NCI-H226 (cell line): ENCODE data around the gene FADS2.
A peak's percentile ranks its signal among the peaks of the same experiment; 100 is the strongest.

ENCODE experiments used
- DNase-seq: peaks from one replicate; pipeline ENCODE4 v3.0.0-alpha.2; 2015

Gene FADS2

GRCh38 chr11:61869708-61870451 lies 41.8 kb downstream of the FADS2 start:
- DNase-seq: no peak

GRCh38 chr11:61870541-61871031 lies 42.5 kb downstream of the FADS2 start:
- no peak for DNase-seq

- DNase-seq: peak; percentile 28
Observed at GRCh38 chr11:61871158-61871597, 43.1 kb downstream of the FADS2 start.

- DNase-seq: no peak
Observed at GRCh38 chr11:61872935-61873565, 45.0 kb downstream of the FADS2 start.

- DNase-seq: no peak
Observed at GRCh38 chr11:61873588-61874376, 45.7 kb downstream of the FADS2 start.

- no peak for DNase-seq
Observed at GRCh38 chr11:61874377-61874809, 46.3 kb downstream of the FADS2 start.

GRCh38 chr11:61874853-61875252 lies 46.8 kb downstream of the FADS2 start:
- DNase-seq: no peak

- no peak for DNase-seq
Observed at GRCh38 chr11:61875698-61876097, 47.6 kb downstream of the FADS2 start.

- DNase-seq: no peak
Observed at GRCh38 chr11:61879152-61879551, 51.1 kb downstream of the FADS2 start.

GRCh38 chr11:61880031-61880430 lies 51.9 kb downstream of the FADS2 start:
- DNase-seq: no peak

- DNase-seq: no peak
Observed at GRCh38 chr11:61880454-61880853, 52.4 kb downstream of the FADS2 start.

GRCh38 chr11:61881397-61881796 lies 53.3 kb downstream of the FADS2 start:
- DNase-seq: no peak

GRCh38 chr11:61882267-61882666 lies 54.2 kb downstream of the FADS2 start:
- DNase-seq: peak; percentile 53

GRCh38 chr11:61882879-61883278 lies 54.8 kb downstream of the FADS2 start:
- DNase-seq: no peak

- DNase-seq: no peak
Observed at GRCh38 chr11:61883327-61883726, 55.2 kb downstream of the FADS2 start.

GRCh38 chr11:61883947-61884346 lies 55.8 kb downstream of the FADS2 start:
- no peak for DNase-seq

GRCh38 chr11:61885166-61885778 lies 57.2 kb downstream of the FADS2 start:
- no peak for DNase-seq

GRCh38 chr11:61885784-61886580 lies 57.9 kb downstream of the FADS2 start:
- no peak for DNase-seq

- no peak for DNase-seq
Observed at GRCh38 chr11:61886643-61887042, 58.5 kb downstream of the FADS2 start.

- peak; percentile 97 for DNase-seq
Observed at GRCh38 chr11:61887839-61888494, 59.9 kb downstream of the FADS2 start.

GRCh38 chr11:61888590-61888989 lies 60.5 kb downstream of the FADS2 start:
- DNase-seq: no peak

- no peak for DNase-seq
Observed at GRCh38 chr11:61889831-61890230, 61.7 kb downstream of the FADS2 start.
